ENCODE results near the gene CDH13.

GRCh38 chr16:83833921-83834320 is 1207.2 kb downstream of the CDH13 start:
- TF ChIP-seq CTCF (conservative IDR thresholded peaks at IDR 0.05 in 1 of 2, IDR thresholded peaks at IDR 0.05 in 1 of 2; ENCODE audit: low read depth in 1 of 2, low read length in 2 of 2): no peak
- no peak for TF ChIP-seq EZH2 (IDR thresholded peaks at IDR 0.05; ENCODE audit: low read length, missing control alignments)

Measured in fibroblast of lung (primary cell).